Peyer's patch (tissue), 4 donors: ENCODE results near the gene KRTAP15-1.

ENCODE experiments used
- CTCF ChIP-seq, 6 experiments: fragments of 450-650 bp in 4 of 6; fragments of 200-600 bp in 2 of 6; sonication (generic) in 1 of 6; IDR thresholded peaks; one replicate each; pipeline ENCODE4 v1.5.1; 2017 to 2019; ENCODE audit warnings: antibody characterized with exemption in 6 of 6, mild to moderate bottlenecking in 3 of 6, moderate library complexity in 1 of 6
- POLR2A ChIP-seq, 2 donors: fragments of 450-650 bp; IDR thresholded peaks; one replicate each; pipeline ENCODE4 v1.5.1; 2017; ENCODE audit warnings: antibody characterized with exemption in 2 of 2, mild to moderate bottlenecking in 2 of 2, moderate library complexity in 2 of 2

GRCh38 chr21:30439975-30440374 lies at the start of gene KRTAP15-1:
- TF ChIP-seq CTCF (IDR thresholded peaks at IDR 0.05) (no peak), POLR2A (IDR thresholded peaks at IDR 0.05) (no peak)
